IMR-90 (cell line): ENCODE data around the gene VEGFC. TPM values are rescaled to one million over a fixed set of nuclear protein-coding genes. Genes with fewer than 3 reads are reported as not detected.

Source experiments
- ATAC-seq: fragments of 200-7000 bp; cut with Tn5 transposase; 2 replicates; pipeline ENCODE4 v1.9.1; 2020; ENCODE audit warnings: low read depth, mild to moderate bottlenecking, moderate library complexity
- BruUV-seq: library from RNA; stranded (reverse); fragments of 400-500 nt; replicated peaks from 2 replicates; lab custom pipeline; 2021; lab: Mats Ljungman, UMichigan
- CTCF ChIA-PET: fragments of 300-600 bp; formaldehyde crosslinking; extraction: SDS; loops from one replicate; lab custom pipeline; 2021; ENCODE audit warnings: antibody characterized with exemption; lab: Yijun Ruan, JAX
- POLR2A ChIA-PET: fragments of 300-600 bp; sonication (Branson Sonifier 250); formaldehyde crosslinking; loops from one replicate; lab custom pipeline; 2022; ENCODE audit warnings: antibody characterized with exemption; ENCODE audit not compliant: unreplicated experiment; lab: Charles Lee
- DNase-seq: peaks from one replicate; pipeline ENCODE4 v3.0.0; 2013
- H2AFZ ChIP-seq: replicated peaks from 2 replicates; pipeline ENCODE3; 2013; ENCODE audit warnings: low read length, mild to moderate bottlenecking; ENCODE audit not compliant: poor library complexity
- H2AK5ac ChIP-seq: 2 replicates; pipeline ENCODE4 v1.6.1; 2013; ENCODE audit warnings: low read depth, low read length, inconsistent platforms
- H2AK9ac ChIP-seq: replicated peaks from 2 replicates; pipeline ENCODE3; 2013; ENCODE audit warnings: mild to moderate bottlenecking, low read depth, low read length, moderate library complexity; ENCODE audit not compliant: poor library complexity
- H2BK120ac ChIP-seq: 2 replicates; pipeline ENCODE4 v1.6.1; 2013; ENCODE audit warnings: low read depth, low read length, inconsistent platforms
- H2BK15ac ChIP-seq: 3 replicates; pipeline ENCODE4 v1.6.1; 2013; ENCODE audit warnings: low read depth, low read length, inconsistent platforms
- H2BK20ac ChIP-seq: 2 replicates; pipeline ENCODE4 v1.6.1; 2013; ENCODE audit warnings: low read depth, mild to moderate bottlenecking, inconsistent platforms, low read length, moderate library complexity
- H2BK5ac ChIP-seq: 2 replicates; pipeline ENCODE4 v1.6.1; 2013; ENCODE audit warnings: mild to moderate bottlenecking, low read depth, low read length, inconsistent platforms; ENCODE audit not compliant: poor library complexity, severe bottlenecking
- H3K14ac ChIP-seq: replicated peaks from 2 replicates; pipeline ENCODE4 v1.6.1; 2013; ENCODE audit warnings: low read depth, low read length, inconsistent platforms
- H3K18ac ChIP-seq: 2 replicates; pipeline ENCODE4 v1.6.1; 2013; ENCODE audit warnings: low read depth, low read length, control low read depth
- H3K23ac ChIP-seq: 2 replicates; pipeline ENCODE4 v1.6.1; 2013; ENCODE audit warnings: low read depth, low read length, inconsistent platforms
- H3K27ac ChIP-seq: 2 replicates; pipeline ENCODE4 v1.5.1; 2013; ENCODE audit warnings: mild to moderate bottlenecking, control low read depth, low read length; ENCODE audit not compliant: insufficient read depth
- H3K27me3 ChIP-seq: 2 replicates; pipeline ENCODE4 v1.6.1; 2013; ENCODE audit warnings: low read length; ENCODE audit not compliant: control insufficient read depth, insufficient read depth
- H3K36me3 ChIP-seq: 2 replicates; pipeline ENCODE4 v1.6.1; 2013; ENCODE audit warnings: low read length, mixed read lengths; ENCODE audit not compliant: control insufficient read depth, insufficient read depth
- H3K4ac ChIP-seq: 2 replicates; pipeline ENCODE4 v1.6.1; 2013; ENCODE audit warnings: low read depth, low read length, inconsistent platforms
- H3K4me1 ChIP-seq: 2 replicates; pipeline ENCODE4 v1.6.1; 2013; ENCODE audit warnings: low read length, mixed read lengths; ENCODE audit not compliant: control insufficient read depth, insufficient read depth
- H3K4me2 ChIP-seq: 2 replicates; pipeline ENCODE4 v1.6.1; 2013; ENCODE audit warnings: low read depth, mild to moderate bottlenecking, control low read depth, low read length, moderate library complexity
- H3K4me3 ChIP-seq: 2 replicates; pipeline ENCODE4 v1.5.1; 2013; ENCODE audit warnings: low read depth, mild to moderate bottlenecking, control low read depth, low read length, moderate library complexity; ENCODE audit not compliant: insufficient read depth
- H3K56ac ChIP-seq: 2 replicates; pipeline ENCODE4 v1.6.1; 2013; ENCODE audit warnings: low read length, inconsistent platforms; ENCODE audit not compliant: insufficient read depth; ENCODE audit errors: extremely low read depth
- H3K79me1 ChIP-seq, 2 experiments: 2 replicates each; pipeline ENCODE4 v1.6.1; 2013; ENCODE audit warnings: low read length in 2 of 2, inconsistent platforms in 1 of 2, low read depth in 1 of 2
- H3K9ac ChIP-seq: 2 replicates; pipeline ENCODE4 v1.6.1; 2013; ENCODE audit warnings: low read depth, low read length, control low read depth
- H3K9me1 ChIP-seq: 2 replicates; pipeline ENCODE4 v1.6.1; 2013; ENCODE audit warnings: low read length, inconsistent platforms; ENCODE audit not compliant: insufficient read depth
- H3K9me3 ChIP-seq: 2 replicates; pipeline ENCODE4 v1.6.1; 2013; ENCODE audit warnings: low read length; ENCODE audit not compliant: control insufficient read depth, insufficient read depth
- H4K20me1 ChIP-seq: 2 replicates; pipeline ENCODE4 v1.6.1; 2013; ENCODE audit warnings: low read length, inconsistent platforms; ENCODE audit not compliant: insufficient read depth
- H4K5ac ChIP-seq: 2 replicates; pipeline ENCODE4 v1.6.1; 2013; ENCODE audit warnings: mild to moderate bottlenecking, low read depth, low read length, control low read depth
- H4K8ac ChIP-seq, 2 experiments: 2 replicates each; pipeline ENCODE4 v1.6.1; 2013; ENCODE audit warnings: low read depth in 2 of 2, low read length in 2 of 2, control low read depth in 1 of 2, inconsistent platforms in 1 of 2
- H4K91ac ChIP-seq: 2 replicates; pipeline ENCODE4 v1.6.1; 2013; ENCODE audit warnings: low read depth, low read length, inconsistent platforms; ENCODE audit not compliant: insufficient read depth
- BHLHE40 ChIP-seq: fragments of 150-350 bp; IDR thresholded peaks from 2 replicates; pipeline ENCODE4 v1.6.1; 2016; ENCODE audit warnings: mild to moderate bottlenecking, low read depth, low read length
- FOS ChIP-seq: fragments of 150-350 bp; IDR thresholded peaks from 2 replicates; pipeline ENCODE4 v1.6.1; 2016; ENCODE audit warnings: low read depth, low read length
- POLR2A ChIP-seq: IDR thresholded peaks from 2 replicates; pipeline ENCODE4 v1.6.1; 2012; ENCODE audit warnings: mild to moderate bottlenecking, low read depth, low read length
- WGBS, 2 experiments: methylation state at CpG; one replicate each; pipeline versions ENCODE4 v1.1.5 to v1.1.7; 2013; ENCODE audit warnings: missing lambda C conversion rate in 2 of 2; ENCODE audit not compliant: insufficient read length in 1 of 2; ENCODE audit errors: extremely low coverage in 2 of 2; 5-methylcytosine and 5-hydroxymethylcytosine counted together
- dilution Hi-C: fragments of 300-500 bp; cut with HindIII; formaldehyde crosslinking; loops from one replicate; pipeline ENCODE4 v1.14.3; 2018; ENCODE audit warnings: low sequenced_read_pairs; ENCODE audit not compliant: unreplicated experiment
- in situ Hi-C: fragments of 300-500 bp; cut with MboI; formaldehyde crosslinking; loops from 3 replicates; pipeline ENCODE4 v1.14.3; 2019; ENCODE audit warnings: low sequenced_read_pairs, inconsistent platforms, mixed read lengths
- intact Hi-C: fragments of 100-400 bp; cut with micrococcal nuclease; formaldehyde crosslinking; loops from 2 replicates; pipeline ENCODE4 v1.10.0; 2022
- polyA plus RNA-seq, 3 experiments: library from polyadenylated mRNA; depleted of rRNA; stranded (reverse); fragments of >200 nt; gene quantifications; 2 replicates each; pipeline ENCODE4 v1.2.3, GENCODE V29; 2012; ENCODE audit warnings: low replicate concordance in 1 of 3
- total RNA-seq: library from RNA; depleted of rRNA; stranded (reverse); fragments of >200 nt; gene quantifications from 2 replicates; pipeline ENCODE4 v1.2.3, GENCODE V29; 2012
- TF ChIP-seq, protein P1 (sequence below): fragments of 150-350 bp; IDR thresholded peaks from 2 replicates; pipeline ENCODE4 v1.6.1; 2016; ENCODE audit warnings: low read depth, mild to moderate bottlenecking, low read length, moderate library complexity, borderline replicate concordance

Gene VEGFC
- total and polyA plus RNA-seq, 2 of the 4 experiments (the other 2 are of a cell fraction) = 22.9 to 49.7 TPM

DNA sequence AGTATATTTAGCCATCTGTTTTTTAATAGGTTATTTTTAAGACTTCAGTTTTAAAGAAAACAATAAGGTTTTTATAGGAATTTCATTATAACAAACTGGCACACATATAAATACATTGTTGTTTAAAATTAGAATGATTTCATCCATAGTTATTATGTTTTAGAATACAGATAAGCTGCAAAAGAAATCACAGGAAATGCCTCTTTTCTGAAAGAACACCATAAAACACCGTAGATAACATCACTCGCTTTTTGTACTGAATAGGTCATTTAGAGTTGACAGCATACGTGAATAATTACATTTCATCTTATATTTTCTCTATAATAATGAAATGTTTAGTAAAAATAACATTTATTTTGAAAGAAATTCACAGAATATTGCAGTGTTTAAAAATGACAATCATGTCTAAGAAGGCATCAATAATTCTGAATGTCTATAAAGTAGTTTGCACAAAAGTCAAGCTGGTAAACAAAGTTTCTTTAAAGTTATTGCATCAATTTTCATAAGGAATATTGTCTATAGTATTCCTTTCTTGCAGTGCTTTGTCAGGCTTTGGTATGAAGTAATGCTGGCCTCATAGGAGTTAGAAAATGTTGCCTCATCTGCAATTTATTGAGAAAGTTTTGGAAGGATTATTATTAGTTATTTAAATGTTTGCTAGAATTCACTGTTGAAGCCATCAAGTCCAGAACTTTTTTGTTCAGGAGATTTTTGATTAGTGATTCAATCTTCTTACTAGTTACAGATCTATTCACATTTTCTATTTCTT lies 17.9 kb upstream of the VEGFC start:
- Histone ChIP-seq H3K27ac (no peak overlapping the region), H2AFZ (no peak overlapping the region), H3K27me3 (no peaks in the 10 kb centered on the region), H3K9me3 (peaks cover 4% of the 10 kb centered on the region; the same call in 1 of the 2 replicates), H3K4me3 (no peak overlapping the region), H4K8ac (no peak overlapping the region), H3K4me1 (no peaks in the 10 kb centered on the region), H3K14ac (no peak overlapping the region), H3K9ac (no peak overlapping the region), H2BK120ac (no peak overlapping the region), H2BK20ac (no peak overlapping the region), H2AK5ac (no peak overlapping the region), H4K91ac (no peak overlapping the region), H3K23ac (no peak overlapping the region), H3K56ac (no peak overlapping the region), H3K4ac (no peak overlapping the region), H4K20me1 (no peaks in the 10 kb centered on the region), H3K18ac (no peak overlapping the region), H3K36me3 (no peaks in the 10 kb centered on the region), H3K4me2 (no peak overlapping the region), H2AK9ac (no peak overlapping the region), H3K9me1 (no peaks in the 10 kb centered on the region), H4K5ac (no peak overlapping the region), H2BK5ac (no peak overlapping the region), H3K79me1 (no peaks in the 10 kb centered on the region), H2BK15ac (no peak overlapping the region)
- dilution Hi-C loops (no loop called here), intact Hi-C loops (no loop called here), in situ Hi-C loops (no loop called here)
- DNase-seq = no peak
- no TSS peak for BruUV-seq
- CTCF ChIA-PET = no interaction called here
- ATAC-seq = no peak
- WGBS, 2 experiments = no CpG with 5 or more reads among the region's 3 CpGs
- TF ChIP-seq FOS (no peak), BHLHE40 (no peak), POLR2A (no peak)
- TF ChIP-seq, protein P1, sequence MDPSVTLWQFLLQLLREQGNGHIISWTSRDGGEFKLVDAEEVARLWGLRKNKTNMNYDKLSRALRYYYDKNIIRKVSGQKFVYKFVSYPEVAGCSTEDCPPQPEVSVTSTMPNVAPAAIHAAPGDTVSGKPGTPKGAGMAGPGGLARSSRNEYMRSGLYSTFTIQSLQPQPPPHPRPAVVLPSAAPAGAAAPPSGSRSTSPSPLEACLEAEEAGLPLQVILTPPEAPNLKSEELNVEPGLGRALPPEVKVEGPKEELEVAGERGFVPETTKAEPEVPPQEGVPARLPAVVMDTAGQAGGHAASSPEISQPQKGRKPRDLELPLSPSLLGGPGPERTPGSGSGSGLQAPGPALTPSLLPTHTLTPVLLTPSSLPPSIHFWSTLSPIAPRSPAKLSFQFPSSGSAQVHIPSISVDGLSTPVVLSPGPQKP = no peak
- POLR2A ChIA-PET = no interaction called here
